Prostate gland (tissue), 2 donors: ENCODE results near the gene XPNPEP2.

Source experiments
- POLR2AphosphoS5 ChIP-seq: sonication (generic); formaldehyde crosslinking; IDR thresholded peaks from one replicate; pipeline ENCODE4 v1.6.1; 2017; ENCODE audit warnings: antibody characterized with exemption
- TF ChIP-seq, protein P1 (sequence below), 4 experiments: fragments of 200-600 bp in 2 of 4; fragments of 450-650 bp in 2 of 4; sonication (generic) in 2 of 4; IDR thresholded peaks; 1 replicate in 3 of 4; 2 replicates in 1 of 4; pipeline ENCODE4 v1.5.1; 2016 to 2019; ENCODE audit warnings: antibody characterized with exemption in 4 of 4, mild to moderate bottlenecking in 2 of 4, moderate library complexity in 2 of 4

DNA sequence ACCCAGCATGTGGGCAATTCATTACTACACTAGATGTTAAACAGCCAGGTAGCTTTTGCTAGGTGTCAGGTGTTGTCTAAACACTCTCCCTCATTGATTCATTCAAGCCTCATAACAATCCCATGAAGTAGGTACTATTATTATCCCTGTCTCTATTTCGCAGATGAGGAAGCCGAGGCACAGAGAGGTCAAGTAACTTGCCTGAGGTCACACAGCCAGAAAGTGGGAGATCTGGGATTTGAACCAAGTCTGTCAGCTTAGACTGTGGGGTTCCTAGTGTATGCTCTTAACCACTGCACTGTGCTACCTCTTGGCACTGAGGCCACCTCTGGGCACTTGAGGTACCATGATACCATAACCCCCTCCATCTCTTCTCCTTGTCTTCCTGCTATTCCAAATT, 17.4 kb upstream of the XPNPEP2 start:
- TF ChIP-seq POLR2AphosphoS5: no peak
- TF ChIP-seq, protein P1, sequence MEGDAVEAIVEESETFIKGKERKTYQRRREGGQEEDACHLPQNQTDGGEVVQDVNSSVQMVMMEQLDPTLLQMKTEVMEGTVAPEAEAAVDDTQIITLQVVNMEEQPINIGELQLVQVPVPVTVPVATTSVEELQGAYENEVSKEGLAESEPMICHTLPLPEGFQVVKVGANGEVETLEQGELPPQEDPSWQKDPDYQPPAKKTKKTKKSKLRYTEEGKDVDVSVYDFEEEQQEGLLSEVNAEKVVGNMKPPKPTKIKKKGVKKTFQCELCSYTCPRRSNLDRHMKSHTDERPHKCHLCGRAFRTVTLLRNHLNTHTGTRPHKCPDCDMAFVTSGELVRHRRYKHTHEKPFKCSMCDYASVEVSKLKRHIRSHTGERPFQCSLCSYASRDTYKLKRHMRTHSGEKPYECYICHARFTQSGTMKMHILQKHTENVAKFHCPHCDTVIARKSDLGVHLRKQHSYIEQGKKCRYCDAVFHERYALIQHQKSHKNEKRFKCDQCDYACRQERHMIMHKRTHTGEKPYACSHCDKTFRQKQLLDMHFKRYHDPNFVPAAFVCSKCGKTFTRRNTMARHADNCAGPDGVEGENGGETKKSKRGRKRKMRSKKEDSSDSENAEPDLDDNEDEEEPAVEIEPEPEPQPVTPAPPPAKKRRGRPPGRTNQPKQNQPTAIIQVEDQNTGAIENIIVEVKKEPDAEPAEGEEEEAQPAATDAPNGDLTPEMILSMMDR (IDR thresholded peaks at IDR 0.05): no peak
